ENCODE data around the gene AUTS2. TPM values are rescaled to one million over a fixed set of nuclear protein-coding genes. Genes with fewer than 3 reads are reported as not detected.

AUTS2 gene
- total RNA-seq, 1 experiment from 2014 or later = 50.0 TPM

GRCh38 chr7:70406186-70406949 lies 808.1 kb downstream of the AUTS2 start:
- Mint-ChIP-seq H3K27ac (no peak overlapping the region), H3K4me3 (no peak overlapping the region), H3K36me3 (no peaks in the 10 kb centered on the region), H3K4me1 (peaks cover 1% of the 10 kb centered on the region; the same call in 1 of the 2 replicates), H3K9me3 (no peaks in the 10 kb centered on the region), H3K27me3 (ENCODE audit: low read depth) (no peaks in the 10 kb centered on the region; the same call in 1 of the 2 replicates)
- TF ChIP-seq ZBTB43 (CRISPR knock-in tag; IDR thresholded peaks at IDR 0.05) = no peak
- ChIA-PET CTCF (no interaction called here), POLR2A (no interaction called here)
- ATAC-seq = no peak
- DNase-seq (ENCODE audit: low spot score) = no peak

GRCh38 chr7:70406950-70407209 lies 808.6 kb downstream of the AUTS2 start:
- no peak overlapping the region for H3K4me3 Mint-ChIP-seq
- CTCF ChIA-PET = no interaction called here
- DNase-seq (ENCODE audit: low spot score) = no peak
- ATAC-seq = no peak
- no peaks in the 10 kb centered on the region for H3K36me3 Mint-ChIP-seq
- no peaks in the 10 kb centered on the region for H3K4me1 Mint-ChIP-seq
- H3K27ac Mint-ChIP-seq = no peak overlapping the region
- TF ChIP-seq USF2 (CRISPR knock-in tag; IDR thresholded peaks at IDR 0.05) = no peak
- no peaks in the 10 kb centered on the region for H3K9me3 Mint-ChIP-seq
- no peaks in the 10 kb centered on the region for H3K27me3 Mint-ChIP-seq (ENCODE audit: low read depth)
- POLR2A ChIA-PET = no interaction called here

GRCh38 chr7:70408477-70408876 lies 810.2 kb downstream of the AUTS2 start:
- no peaks in the 10 kb centered on the region for H3K27me3 Mint-ChIP-seq (ENCODE audit: low read depth)
- H3K4me1 Mint-ChIP-seq = no peaks in the 10 kb centered on the region
- ChIA-PET POLR2A (no interaction called here), CTCF (no interaction called here)
- no peak overlapping the region for H3K27ac Mint-ChIP-seq
- DNase-seq (ENCODE audit: low spot score) (no peak), ATAC-seq (no peak)
- no peaks in the 10 kb centered on the region for H3K9me3 Mint-ChIP-seq
- H3K4me3 Mint-ChIP-seq = no peak overlapping the region
- no peaks in the 10 kb centered on the region for H3K36me3 Mint-ChIP-seq
- TF ChIP-seq IRF1 (CRISPR knock-in tag; IDR thresholded peaks at IDR 0.05) (no peak), AR (CRISPR knock-in tag; IDR thresholded peaks at IDR 0.05) (no peak), ATF3 (CRISPR knock-in tag; conservative IDR thresholded peaks at IDR 0.05) (no peak), STAT6 (CRISPR knock-in tag; conservative IDR thresholded peaks at IDR 0.05; ENCODE audit: low read depth) (no peak), ESRRA (CRISPR knock-in tag; IDR thresholded peaks at IDR 0.05; ENCODE audit: borderline replicate concordance) (no peak), HMGA2 (CRISPR knock-in tag; IDR thresholded peaks at IDR 0.05) (no peak), NFATC4 (CRISPR knock-in tag; IDR thresholded peaks at IDR 0.05) (no peak), ZNF423 (CRISPR knock-in tag; IDR thresholded peaks at IDR 0.05) (no peak), USF2 (CRISPR knock-in tag; IDR thresholded peaks at IDR 0.05) (no peak), ZSCAN18 (CRISPR knock-in tag; IDR thresholded peaks at IDR 0.05) (no peak)
